DMS114 treated with DMSO at 0.1 percent for 48 hours (cell line): ENCODE results near the gene PTK6.

Experiments
- DNase-seq: peaks from one replicate; lab custom pipeline; 2025; ENCODE audit not compliant: unreplicated experiment; lab: John Stamatoyannopoulos, UW

PTK6 gene

GRCh38 chr20:63545814-63546213, 8.6 kb upstream of the PTK6 start:
- no peak for DNase-seq

- DNase-seq, result no peak
These were observed 7.9 kb upstream of the PTK6 start for GRCh38 chr20:63544958-63545516.

- no peak for DNase-seq
These were observed 7.2 kb upstream of the PTK6 start for GRCh38 chr20:63544241-63544957.

GRCh38 chr20:63543733-63544132, 6.6 kb upstream of the PTK6 start:
- DNase-seq, result no peak

GRCh38 chr20:63543131-63543530, 6.0 kb upstream of the PTK6 start:
- no peak for DNase-seq

- no peak for DNase-seq
These were observed 5.5 kb upstream of the PTK6 start for GRCh38 chr20:63542696-63543095.

- no peak for DNase-seq
These were observed 4.9 kb upstream of the PTK6 start for GRCh38 chr20:63542031-63542559.

GRCh38 chr20:63541371-63541770, 4.2 kb upstream of the PTK6 start:
- no peak for DNase-seq

- DNase-seq, result no peak
These were observed 3.4 kb upstream of the PTK6 start for GRCh38 chr20:63540417-63541186.

GRCh38 chr20:63539441-63540370, 2.5 kb upstream of the PTK6 start:
- no peak for DNase-seq

GRCh38 chr20:63539092-63539430, 1.9 kb upstream of the PTK6 start:
- DNase-seq, result no peak

GRCh38 chr20:63538204-63539091, 1.3 kb upstream of the PTK6 start:
- no peak for DNase-seq

- DNase-seq, result peak; percentile 45
These were observed 488 bp upstream of the PTK6 start for GRCh38 chr20:63537525-63538203.

- DNase-seq, result no peak
These were observed 767 bp downstream of the PTK6 start for GRCh38 chr20:63536241-63536977.

GRCh38 chr20:63534831-63535651, 2.1 kb downstream of the PTK6 start:
- DNase-seq, result no peak

- no peak for DNase-seq
These were observed 2.7 kb downstream of the PTK6 start for GRCh38 chr20:63534427-63534830.

GRCh38 chr20:63533871-63534393, 3.2 kb downstream of the PTK6 start:
- no peak for DNase-seq

- DNase-seq, result no peak
These were observed 3.8 kb downstream of the PTK6 start for GRCh38 chr20:63533388-63533787.
